Spleen (tissue), 11 donors: Measurements from ENCODE around the gene SMIM14. TPM values are rescaled to one million over a fixed set of nuclear protein-coding genes. Genes with fewer than 3 reads are reported as not detected.
"Not testable (repeated sequence)": the region's sequence is repeated elsewhere in the genome, so short reads cannot be mapped to it uniquely, and the experiment has no call there.

Source experiments
- DNase-seq: peaks from one replicate; pipeline ENCODE4 v3.0.0-alpha.2; 2020
- H3K27ac ChIP-seq, 8 donors: fragments of 200-600 bp; sonication (generic) in 7 of 8; 1 replicate in 4 of 8; 2 replicates in 4 of 8; pipeline versions ENCODE4 v1.5.0 to v1.8.0; 2016 to 2021; ENCODE audit warnings: inconsistent platforms in 4 of 8, mild to moderate bottlenecking in 4 of 8, moderate library complexity in 1 of 8
- H3K27me3 ChIP-seq, 7 donors: fragments of 200-600 bp; sonication (generic) in 6 of 7; replicated peaks in 1 of 7; 1 replicate in 4 of 7; 2 replicates in 3 of 7; pipeline versions ENCODE4 v1.5.0 to v1.8.0; 2016 to 2021; ENCODE audit warnings: inconsistent platforms in 3 of 7, mild to moderate bottlenecking in 1 of 7
- H3K36me3 ChIP-seq, 6 donors: fragments of 200-600 bp; sonication (generic) in 5 of 6; 1 replicate in 4 of 6; 2 replicates in 2 of 6; pipeline versions ENCODE4 v1.5.0 to v1.8.0; 2016 to 2021; ENCODE audit warnings: inconsistent platforms in 2 of 6
- H3K4me1 ChIP-seq, 6 donors: fragments of 200-600 bp; sonication (generic) in 5 of 6; 1 replicate in 3 of 6; 2 replicates in 3 of 6; pipeline versions ENCODE4 v1.5.0 to v1.8.0; 2016 to 2021; ENCODE audit warnings: inconsistent platforms in 3 of 6
- H3K4me3 ChIP-seq, 8 donors: fragments of 200-600 bp; sonication (generic) in 7 of 8; 1 replicate in 4 of 8; 2 replicates in 4 of 8; pipeline versions ENCODE4 v1.5.0 to v1.8.0; 2016 to 2021; ENCODE audit warnings: inconsistent platforms in 4 of 8, mild to moderate bottlenecking in 4 of 8, moderate library complexity in 2 of 8
- H3K9me3 ChIP-seq, 8 donors: fragments of 200-600 bp; sonication (generic) in 7 of 8; 1 replicate in 4 of 8; 2 replicates in 4 of 8; pipeline versions ENCODE4 v1.5.0 to v1.8.0; 2016 to 2021; ENCODE audit warnings: inconsistent platforms in 4 of 8
- POLR2A ChIP-seq, 3 donors: fragments of 450-650 bp; IDR thresholded peaks; one replicate each; pipeline ENCODE4 v1.5.1; 2017; ENCODE audit warnings: antibody characterized with exemption in 3 of 3, mild to moderate bottlenecking in 1 of 3
- POLR2AphosphoS5 ChIP-seq, 3 donors: sonication (generic); formaldehyde crosslinking; IDR thresholded peaks; one replicate each; pipeline ENCODE4 v1.5.1; 2017; ENCODE audit warnings: antibody characterized with exemption in 3 of 3
- WGBS, 5 donors: extraction: QIAGEN DNeasy Blood & Tissue Kit in 3 of 5; methylation state at CpG; one replicate each; pipeline versions ENCODE4 v1.1.5 to v1.1.7; 2013 to 2018; 5-methylcytosine and 5-hydroxymethylcytosine counted together
- intact Hi-C: fragments of 100-400 bp; cut with DNase I; formaldehyde crosslinking; loops from one replicate; pipeline ENCODE4 v1.15.0; 2023; ENCODE audit warnings: low total_unique reads
- polyA plus RNA-seq, 3 donors: library from polyadenylated mRNA; stranded (reverse); fragments of 200-250 nt; gene quantifications; one replicate each; pipeline ENCODE4 v1.2.1, GENCODE V29; 2013
- total RNA-seq, 7 donors: library from RNA; depleted of rRNA in 3 of 7; stranded (reverse); fragments of >200 nt in 3 of 7; fragmentation: NEBNext Ultra II Directional in 4 of 7; extraction: Animal tissue kit (Norgen Biotek cat#: 25700) in 4 of 7; gene quantifications; one replicate each; pipeline versions ENCODE4 v1.1.0 to v1.2.1, GENCODE V29; 2016 to 2021
- TF ChIP-seq, protein P1 (sequence below), 11 experiments: fragments of 200-600 bp in 7 of 11; fragments of 450-650 bp in 4 of 11; sonication (generic) in 4 of 11; IDR thresholded peaks in 8 of 11; conservative IDR thresholded peaks in 3 of 11; 1 replicate in 7 of 11; 2 replicates in 4 of 11; pipeline versions ENCODE4 v1.4.0 to v1.8.0; 2016 to 2021; ENCODE audit warnings: antibody characterized with exemption in 11 of 11, inconsistent platforms in 4 of 11, mild to moderate bottlenecking in 1 of 11
- donor health status: healthy with polysubstance abuse.
- donor health status: DM: no; HTN: no; CAD: no; lungs with moderate emphysema.
- donor health status: DM: no; HTN: no; CAD: no.
- donor health status: Bipolar disorder and iron deficiency.
- donor health status: healthy.
- donor health status: DM: no; HTN: no; CAD: no.
- donor health status: DM: yes; HTN: yes; CAD: no.

The SMIM14 gene
- total and polyA plus RNA-seq, 10 donors, result 33.4 to 111 (median 64.4) TPM

DNA sequence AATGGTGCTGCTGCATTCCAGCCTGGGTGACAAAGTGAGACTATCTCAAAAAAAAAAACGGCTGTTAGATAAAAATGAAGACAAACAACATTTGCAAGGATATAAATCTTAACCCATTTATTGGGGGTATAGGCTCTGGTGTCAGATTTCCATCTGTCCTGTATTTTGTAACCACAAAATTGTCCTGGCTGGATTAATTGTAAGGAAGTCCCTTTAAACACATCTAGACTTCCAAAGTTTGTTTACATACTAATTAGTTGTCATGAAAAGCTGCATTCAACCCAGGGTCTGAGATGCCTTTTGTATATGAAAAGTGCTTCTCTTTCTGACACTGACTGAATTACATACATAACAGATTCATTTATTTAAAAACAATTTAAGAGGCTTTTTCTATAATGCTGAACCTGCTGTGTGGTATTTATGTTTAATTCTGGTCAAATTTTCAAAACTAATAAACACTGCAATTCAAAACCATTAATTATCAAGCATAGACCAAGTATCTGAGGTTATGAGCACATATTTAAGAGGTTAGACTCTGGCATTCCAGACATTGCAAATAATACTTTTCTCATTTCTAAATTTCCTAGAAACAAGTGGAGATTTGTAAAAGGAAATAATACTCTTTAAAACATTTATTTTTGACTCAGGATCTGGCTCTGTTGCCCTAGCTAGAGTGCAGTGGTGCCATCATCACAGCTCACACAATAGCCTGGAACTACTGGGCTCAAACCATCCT lies 93.9 kb downstream of the SMIM14 start:
- TF ChIP-seq POLR2AphosphoS5 (IDR thresholded peaks at IDR 0.05), result no peak
- TF ChIP-seq, protein P1, sequence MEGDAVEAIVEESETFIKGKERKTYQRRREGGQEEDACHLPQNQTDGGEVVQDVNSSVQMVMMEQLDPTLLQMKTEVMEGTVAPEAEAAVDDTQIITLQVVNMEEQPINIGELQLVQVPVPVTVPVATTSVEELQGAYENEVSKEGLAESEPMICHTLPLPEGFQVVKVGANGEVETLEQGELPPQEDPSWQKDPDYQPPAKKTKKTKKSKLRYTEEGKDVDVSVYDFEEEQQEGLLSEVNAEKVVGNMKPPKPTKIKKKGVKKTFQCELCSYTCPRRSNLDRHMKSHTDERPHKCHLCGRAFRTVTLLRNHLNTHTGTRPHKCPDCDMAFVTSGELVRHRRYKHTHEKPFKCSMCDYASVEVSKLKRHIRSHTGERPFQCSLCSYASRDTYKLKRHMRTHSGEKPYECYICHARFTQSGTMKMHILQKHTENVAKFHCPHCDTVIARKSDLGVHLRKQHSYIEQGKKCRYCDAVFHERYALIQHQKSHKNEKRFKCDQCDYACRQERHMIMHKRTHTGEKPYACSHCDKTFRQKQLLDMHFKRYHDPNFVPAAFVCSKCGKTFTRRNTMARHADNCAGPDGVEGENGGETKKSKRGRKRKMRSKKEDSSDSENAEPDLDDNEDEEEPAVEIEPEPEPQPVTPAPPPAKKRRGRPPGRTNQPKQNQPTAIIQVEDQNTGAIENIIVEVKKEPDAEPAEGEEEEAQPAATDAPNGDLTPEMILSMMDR (IDR thresholded peaks at IDR 0.05 in 8 of 11, conservative IDR thresholded peaks at IDR 0.05 in 3 of 11), result no peak
- no peak for TF ChIP-seq POLR2A (IDR thresholded peaks at IDR 0.05)
- H3K27me3 ChIP-seq, result no peaks in the 10 kb centered on the region
- no peaks in the 10 kb centered on the region for H3K9me3 ChIP-seq
- no peaks in the 10 kb centered on the region for H3K4me1 ChIP-seq
- H3K27ac ChIP-seq, result no peak overlapping the region
- WGBS, 5 donors, result 0 to 56% (median 52%) methylated on average over 1 of the region's 1 CpG
- intact Hi-C loops, result no loop called here
- no peak overlapping the region for H3K4me3 ChIP-seq
- H3K36me3 ChIP-seq, result peaks cover 0 to 19% (median 0%) of the 10 kb centered on the region in 6 donors
- DNase-seq, result no peak

DNA sequence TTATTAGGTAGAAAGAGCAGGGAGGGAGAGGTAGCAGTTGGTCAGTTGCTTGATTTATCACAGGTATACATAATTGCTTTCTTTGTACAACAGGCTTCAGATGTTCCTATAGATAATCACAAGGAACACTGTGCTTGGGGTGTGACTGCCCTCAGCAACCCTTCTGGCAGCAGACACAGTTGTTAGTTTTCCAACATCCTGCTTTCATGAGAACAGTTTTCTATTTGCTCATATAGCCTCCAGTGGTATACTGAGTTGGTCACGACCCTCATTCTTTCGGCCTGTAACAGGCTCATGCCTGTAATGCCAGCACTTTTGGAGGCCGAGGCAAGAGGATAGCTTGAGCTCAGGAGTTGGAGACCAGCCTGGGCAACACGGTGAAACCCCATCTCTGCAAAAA lies 94.6 kb downstream of the SMIM14 start:
- intact Hi-C loops, H3K4me1 ChIP-seq, DNase-seq, H3K9me3 ChIP-seq, H3K27me3 ChIP-seq, H3K27ac ChIP-seq, H3K4me3 ChIP-seq: not testable (repeated sequence)
- H3K36me3 ChIP-seq, result peaks cover 0 to 13% (median 0%) of the 10 kb centered on the region in 6 donors
- 91 to 100% (median 93%) methylated on average over 3 to 4 of the region's 4 CpGs for WGBS, 5 donors

DNA sequence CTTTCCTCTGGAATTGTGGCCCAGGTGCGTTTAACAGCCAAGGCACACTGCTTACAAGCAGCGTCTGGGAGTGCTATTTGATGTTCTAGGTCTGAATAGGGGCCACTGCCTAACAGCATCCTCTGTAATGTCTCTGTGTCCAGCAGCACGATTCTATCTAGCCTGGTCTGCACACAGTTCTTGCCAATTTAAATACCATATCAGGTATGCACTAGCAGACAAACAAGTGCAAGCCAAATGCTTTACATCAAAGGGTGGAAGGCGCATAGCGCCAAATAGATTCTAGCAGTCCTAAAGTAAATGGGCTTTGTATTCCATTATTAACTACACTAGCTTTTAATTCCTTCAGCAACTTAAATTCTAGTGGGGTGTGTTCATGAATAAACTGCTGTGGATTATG lies 95.6 kb downstream of the SMIM14 start:
- TF ChIP-seq POLR2AphosphoS5 (IDR thresholded peaks at IDR 0.05) (no peak), POLR2A (IDR thresholded peaks at IDR 0.05) (no peak)
- TF ChIP-seq, protein P1 (IDR thresholded peaks at IDR 0.05 in 8 of 11, conservative IDR thresholded peaks at IDR 0.05 in 3 of 11), result no peak
- Histone ChIP-seq H3K36me3 (peaks cover 0 to 7% (median 0%) of the 10 kb centered on the region in 6 donors), H3K4me3 (no peak overlapping the region), H3K4me1 (no peaks in the 10 kb centered on the region), H3K27ac (no peak overlapping the region), H3K27me3 (no peaks in the 10 kb centered on the region), H3K9me3 (no peaks in the 10 kb centered on the region)
- WGBS, 5 donors, result 88 to 97% (median 92%) methylated on average over 5 of the region's 5 CpGs
- no peak for DNase-seq
- intact Hi-C loops, result no loop called here

DNA sequence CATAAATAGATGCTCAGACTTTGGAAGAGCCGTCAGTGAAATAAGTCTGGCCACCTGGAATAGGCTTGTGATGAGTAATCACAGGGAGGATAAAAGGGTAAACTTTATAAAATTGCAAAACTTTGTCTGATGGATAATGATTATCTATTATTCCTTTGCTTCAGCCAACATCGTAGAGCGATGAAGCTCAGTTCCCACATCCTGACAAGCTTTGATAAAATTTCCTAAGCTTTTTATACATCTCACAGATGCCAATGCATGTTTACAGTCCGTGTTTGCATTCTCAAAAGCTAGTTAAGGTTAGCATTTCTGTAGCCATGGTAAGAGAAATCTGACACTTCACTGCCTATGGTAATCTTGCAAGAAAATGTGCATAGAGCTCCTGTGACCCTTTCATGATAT lies 96.1 kb downstream of the SMIM14 start:
- WGBS, 5 donors, result 86 to 93% (median 90%) methylated on average over 4 of the region's 4 CpGs
- Histone ChIP-seq H3K27me3 (no peaks in the 10 kb centered on the region), H3K4me3 (no peak overlapping the region), H3K4me1 (no peaks in the 10 kb centered on the region), H3K9me3 (no peaks in the 10 kb centered on the region), H3K36me3 (peaks cover 0 to 7% (median 0%) of the 10 kb centered on the region in 6 donors), H3K27ac (no peak overlapping the region)
- TF ChIP-seq, protein P1 (IDR thresholded peaks at IDR 0.05 in 8 of 11, conservative IDR thresholded peaks at IDR 0.05 in 3 of 11), result no peak
- TF ChIP-seq POLR2AphosphoS5 (IDR thresholded peaks at IDR 0.05) (no peak), POLR2A (IDR thresholded peaks at IDR 0.05) (no peak)
- no peak for DNase-seq
- intact Hi-C loops, result no loop called here
